HCT116 (cell line): ENCODE results near the gene DBNL. TPM values are rescaled to one million over a fixed set of nuclear protein-coding genes. Genes with fewer than 3 reads are reported as not detected.

Source experiments
- ATAC-seq: fragments of 200-7000 bp; cut with Tn5 transposase; 2 replicates; pipeline ENCODE4 v1.9.1; 2020; ENCODE audit warnings: mild to moderate bottlenecking, moderate library complexity
- BruUV-seq: library from RNA; stranded (reverse); fragments of 400-500 nt; replicated peaks from 2 replicates; lab custom pipeline; 2021; lab: Mats Ljungman, UMichigan
- CTCF ChIA-PET: fragments of 300-600 bp; sonication (Branson Sonifier 250); formaldehyde crosslinking; loops from one replicate; lab custom pipeline; 2021; ENCODE audit warnings: antibody characterized with exemption; lab: Charles Lee
- POLR2A ChIA-PET: fragments of 300-600, 350-600 bp; sonication (Branson Sonifier 250); formaldehyde crosslinking; loops from one replicate; lab custom pipeline; 2021; ENCODE audit warnings: antibody characterized with exemption; lab: Charles Lee
- RAD21 ChIA-PET, 2 experiments: fragments of 300-600 bp; sonication (Branson Sonifier 250); formaldehyde crosslinking; loops; one replicate each; lab custom pipeline; 2023; ENCODE audit warnings: low total read pairs in 2 of 2; ENCODE audit not compliant: uncharacterized antibody in 2 of 2, unreplicated experiment in 2 of 2, low non-redundant PET in 1 of 2; lab: Charles Lee
- DNase-seq: peaks from one replicate; pipeline ENCODE4 v3.0.0-alpha.2; 2010; ENCODE audit warnings: low read depth, low spot score
- H2AFZ ChIP-seq: fragments of 200-600 bp; shearing (Covaris generic), sonication (generic); 2 replicates; pipeline ENCODE4 v1.6.1; 2017; ENCODE audit warnings: low read depth, mixed run types, mixed read lengths, antibody characterized with exemption, low read length; ENCODE audit not compliant: poor library complexity, severe bottlenecking
- H3K27ac ChIP-seq: 2 replicates; pipeline ENCODE4 v1.5.1; 2012; ENCODE audit warnings: low read depth, low read length
- H3K27me3 ChIP-seq: fragments of 200-600 bp; sonication (generic); 2 replicates; pipeline ENCODE4 v1.6.1; 2016; ENCODE audit warnings: mixed run types, low read length, mixed read lengths; ENCODE audit not compliant: insufficient read depth
- H3K36me3 ChIP-seq, 2 experiments: fragments of 200-500 bp in 1 of 2; fragments of 200-600 bp in 1 of 2; sonication (Bioruptor generic) in 1 of 2; sonication (generic) in 1 of 2; 2 replicates each; pipeline versions ENCODE4 v1.5.1 to v1.6.1; 2014 to 2016; ENCODE audit warnings: low read length in 2 of 2, inconsistent platforms in 1 of 2, mixed read lengths in 1 of 2, mixed run types in 1 of 2; ENCODE audit not compliant: insufficient read depth in 2 of 2, control insufficient read depth in 1 of 2
- H3K4me1 ChIP-seq, 2 experiments: fragments of 200-600 bp in 1 of 2; sonication (generic) in 1 of 2; 2 replicates each; pipeline versions ENCODE4 v1.5.1 to v1.6.1; 2012 to 2017; ENCODE audit warnings: low read length in 2 of 2, inconsistent platforms in 1 of 2, mild to moderate bottlenecking in 1 of 2, mixed read lengths in 1 of 2, mixed run types in 1 of 2, moderate library complexity in 1 of 2; ENCODE audit not compliant: insufficient read depth in 2 of 2, control insufficient read depth in 1 of 2
- H3K4me2 ChIP-seq: fragments of 200-600 bp; sonication (generic); 2 replicates; pipeline ENCODE4 v1.6.1; 2017; ENCODE audit warnings: mixed run types, low read length, mixed read lengths
- H3K4me3 ChIP-seq, 2 experiments: fragments of 200-600 bp in 1 of 2; sonication (generic) in 1 of 2; replicated peaks in 1 of 2; 2 replicates each; pipeline ENCODE4 v1.5.1; 2011 to 2016; ENCODE audit warnings: low read length in 2 of 2, control low read depth in 1 of 2, low read depth in 1 of 2, mild to moderate bottlenecking in 1 of 2, mixed read lengths in 1 of 2, mixed run types in 1 of 2
- H3K79me2 ChIP-seq: fragments of 200-600 bp; sonication (generic); 2 replicates; pipeline ENCODE4 v1.6.1; 2017; ENCODE audit warnings: mild to moderate bottlenecking, mixed run types, low read length, moderate library complexity, mixed read lengths; ENCODE audit not compliant: insufficient read depth
- H3K9ac ChIP-seq: fragments of 200-600 bp; sonication (generic); 2 replicates; pipeline ENCODE4 v1.6.1; 2016; ENCODE audit warnings: low read length, mixed read lengths
- H3K9me2 ChIP-seq: fragments of 200-600 bp; sonication (generic), shearing (Covaris generic); 2 replicates; pipeline ENCODE4 v1.6.1; 2017; ENCODE audit warnings: mixed run types, mild to moderate bottlenecking, moderate library complexity; ENCODE audit not compliant: insufficient read depth
- H3K9me3 ChIP-seq, 2 experiments: fragments of 200-500 bp in 1 of 2; fragments of 200-600 bp in 1 of 2; sonication (Bioruptor generic) in 1 of 2; sonication (generic) in 1 of 2; 2 replicates each; pipeline ENCODE4 v1.6.1; 2014 to 2017; ENCODE audit warnings: low read length in 2 of 2, mixed read lengths in 2 of 2, inconsistent platforms in 1 of 2, low read depth in 1 of 2, mild to moderate bottlenecking in 1 of 2, mixed run types in 1 of 2, moderate library complexity in 1 of 2; ENCODE audit not compliant: control insufficient read depth in 1 of 2, insufficient read depth in 1 of 2
- H4K20me1 ChIP-seq: fragments of 200-600 bp; sonication (generic), shearing (Covaris generic); 2 replicates; pipeline ENCODE4 v1.6.1; 2017; ENCODE audit warnings: mixed run types, mild to moderate bottlenecking, moderate library complexity; ENCODE audit not compliant: insufficient read depth
- ZFX ChIP-seq: fragments of 450-650 bp; IDR thresholded peaks from 2 replicates; pipeline ENCODE4 v1.6.1; 2017
- intact Hi-C: fragments of 100-400 bp; cut with micrococcal nuclease; formaldehyde crosslinking; loops from 2 replicates; pipeline ENCODE4 v1.10.0; 2022
- total RNA-seq: library from RNA; stranded (reverse); gene quantifications from one replicate; pipeline ENCODE4 v1.2.1, GENCODE V29; 2021; ENCODE audit not compliant: unreplicated experiment
- TF ChIP-seq, protein P1 (sequence below), 3 experiments: fragments of 200-600 bp in 1 of 3; sonication (generic) in 1 of 3; IDR thresholded peaks in 2 of 3; conservative IDR thresholded peaks in 1 of 3; 2 replicates each; pipeline ENCODE4 v1.5.1; 2012 to 2017; ENCODE audit warnings: low read depth in 2 of 3, low read length in 2 of 3, antibody characterized with exemption in 1 of 3, borderline replicate concordance in 1 of 3, control low read depth in 1 of 3, mild to moderate bottlenecking in 1 of 3, mixed read lengths in 1 of 3, mixed run types in 1 of 3, moderate library complexity in 1 of 3; ENCODE audit not compliant: insufficient read depth in 1 of 3

DBNL gene
- total RNA-seq, 1 experiment from 2014 or later: 39.4 TPM

DNA sequence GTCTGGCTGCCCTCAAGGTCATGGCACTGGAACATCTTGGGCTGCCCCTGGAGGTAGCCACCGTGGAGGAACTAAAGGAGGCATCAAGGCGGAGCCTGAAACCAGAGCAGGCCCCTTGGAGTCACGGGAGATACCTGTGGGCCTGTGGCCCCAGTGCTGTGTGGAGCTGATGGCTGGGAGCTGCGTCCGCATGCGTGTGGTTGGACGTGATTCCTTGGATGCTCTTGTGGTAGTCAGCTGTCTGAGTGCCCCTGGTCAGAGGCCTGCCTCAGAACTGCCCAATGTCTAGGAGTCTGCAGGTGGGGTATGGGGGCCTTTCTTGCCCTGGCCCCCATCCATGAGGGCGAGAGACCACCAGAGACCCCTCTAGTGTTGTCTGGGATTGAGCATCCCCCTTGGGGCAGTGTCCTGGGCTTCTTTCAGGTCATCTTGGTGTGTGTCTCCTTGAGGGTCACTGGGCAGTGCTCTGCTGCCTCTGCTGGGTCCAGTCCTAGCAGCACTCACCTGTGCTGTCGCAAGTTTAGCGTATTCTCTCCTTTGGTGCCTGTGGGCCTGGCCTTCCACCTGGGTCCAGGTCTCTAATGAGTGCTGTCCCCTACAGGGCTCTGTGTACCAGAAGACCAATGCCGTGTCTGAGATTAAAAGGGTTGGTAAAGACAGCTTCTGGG lies 12.8 kb downstream of the DBNL start (continued):
- TF ChIP-seq ZFX: no peak

DNA sequence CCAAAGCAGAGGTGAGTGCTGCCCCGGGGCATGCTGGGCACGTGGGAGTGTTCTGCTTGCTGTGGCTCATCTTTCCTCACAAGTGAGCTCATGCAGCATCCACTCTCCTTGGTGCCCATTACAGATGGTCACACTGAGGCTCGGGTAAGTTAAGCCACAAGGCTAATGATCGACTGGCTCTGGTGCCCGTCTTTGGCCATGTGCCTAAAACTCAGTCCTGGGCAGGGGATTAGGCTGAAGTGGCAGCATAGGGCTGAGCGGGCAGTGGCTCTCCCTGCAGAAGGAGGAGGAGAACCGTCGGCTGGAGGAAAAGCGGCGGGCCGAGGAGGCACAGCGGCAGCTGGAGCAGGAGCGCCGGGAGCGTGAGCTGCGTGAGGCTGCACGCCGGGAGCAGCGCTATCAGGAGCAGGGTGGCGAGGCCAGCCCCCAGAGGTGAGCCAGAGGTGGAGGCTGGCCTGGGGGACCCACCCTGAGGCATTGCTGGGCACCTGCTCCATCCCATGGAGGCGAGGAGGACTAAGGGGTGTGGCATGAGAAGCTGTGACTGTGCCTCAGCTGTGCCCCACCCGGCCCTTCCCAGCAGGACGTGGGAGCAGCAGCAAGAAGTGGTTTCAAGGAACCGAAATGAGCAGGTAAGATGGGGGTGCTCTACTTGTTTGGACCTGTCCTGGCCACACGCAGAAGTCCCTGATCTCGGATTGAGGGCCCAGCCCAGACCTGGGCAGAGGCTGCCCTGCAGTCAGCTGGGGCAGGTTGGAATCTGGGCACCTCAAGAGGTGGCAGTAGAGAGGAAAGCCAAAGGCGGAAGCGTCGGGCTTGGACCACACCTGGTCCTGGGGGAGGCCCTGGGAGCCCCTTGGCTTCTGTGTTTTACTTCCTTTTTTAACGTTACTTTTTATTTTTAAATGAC lies 13.6 kb downstream of the DBNL start:
- POLR2A ChIA-PET: no interaction called here
- no peak overlapping the region for H3K4me3 ChIP-seq
- DNase-seq (no peak), ATAC-seq (no peak)
- no peaks in the 10 kb centered on the region for H3K27me3 ChIP-seq
- H2AFZ ChIP-seq: no peak overlapping the region
- intact Hi-C loops: no loop called here
- H3K36me3 ChIP-seq: peaks cover 28 to 45% of the 10 kb centered on the region in 2 experiments
- no peaks in the 10 kb centered on the region for H3K9me2 ChIP-seq
- H3K4me1 ChIP-seq: no peaks in the 10 kb centered on the region
- H3K27ac ChIP-seq: no peak overlapping the region
- no peaks in the 10 kb centered on the region for H4K20me1 ChIP-seq
- no peak overlapping the region for H3K4me2 ChIP-seq
- H3K9ac ChIP-seq: no peak overlapping the region
- H3K79me2 ChIP-seq: no peaks in the 10 kb centered on the region
- H3K9me3 ChIP-seq: no peaks in the 10 kb centered on the region
- TF ChIP-seq, protein P1, sequence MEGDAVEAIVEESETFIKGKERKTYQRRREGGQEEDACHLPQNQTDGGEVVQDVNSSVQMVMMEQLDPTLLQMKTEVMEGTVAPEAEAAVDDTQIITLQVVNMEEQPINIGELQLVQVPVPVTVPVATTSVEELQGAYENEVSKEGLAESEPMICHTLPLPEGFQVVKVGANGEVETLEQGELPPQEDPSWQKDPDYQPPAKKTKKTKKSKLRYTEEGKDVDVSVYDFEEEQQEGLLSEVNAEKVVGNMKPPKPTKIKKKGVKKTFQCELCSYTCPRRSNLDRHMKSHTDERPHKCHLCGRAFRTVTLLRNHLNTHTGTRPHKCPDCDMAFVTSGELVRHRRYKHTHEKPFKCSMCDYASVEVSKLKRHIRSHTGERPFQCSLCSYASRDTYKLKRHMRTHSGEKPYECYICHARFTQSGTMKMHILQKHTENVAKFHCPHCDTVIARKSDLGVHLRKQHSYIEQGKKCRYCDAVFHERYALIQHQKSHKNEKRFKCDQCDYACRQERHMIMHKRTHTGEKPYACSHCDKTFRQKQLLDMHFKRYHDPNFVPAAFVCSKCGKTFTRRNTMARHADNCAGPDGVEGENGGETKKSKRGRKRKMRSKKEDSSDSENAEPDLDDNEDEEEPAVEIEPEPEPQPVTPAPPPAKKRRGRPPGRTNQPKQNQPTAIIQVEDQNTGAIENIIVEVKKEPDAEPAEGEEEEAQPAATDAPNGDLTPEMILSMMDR (IDR thresholded peaks at IDR 0.05 in 2 of 3, conservative IDR thresholded peaks at IDR 0.05 in 1 of 3; ENCODE audit: borderline replicate concordance in 1 of 3, insufficient read depth in 1 of 3, low read depth in 2 of 3, low read length in 2 of 3): no peak
- TF ChIP-seq, all 23 proteins: peak for 0
- ChIA-PET CTCF (no interaction called here), RAD21 (no interaction called here)
- no TSS peak for BruUV-seq
